Suprapubic skin (tissue), 4 donors: ENCODE results near the gene C15orf39.
"Not testable (repeated sequence)": the region's sequence is repeated elsewhere in the genome, so short reads cannot be mapped to it uniquely, and the experiment has no call there.

ENCODE experiments used
- CTCF ChIP-seq, 2 donors: fragments of 200-600 bp in 1 of 2; fragments of 450-650 bp in 1 of 2; sonication (generic) in 1 of 2; IDR thresholded peaks; one replicate each; pipeline ENCODE4 v1.5.1; 2016 to 2019; ENCODE audit warnings: antibody characterized with exemption in 2 of 2, mild to moderate bottlenecking in 1 of 2, moderate library complexity in 1 of 2
- EP300 ChIP-seq: sonication (generic); formaldehyde crosslinking; IDR thresholded peaks from one replicate; pipeline ENCODE4 v1.6.1; 2017; ENCODE audit warnings: antibody characterized with exemption
- POLR2A ChIP-seq, 2 donors: fragments of 450-650 bp; IDR thresholded peaks; one replicate each; pipeline ENCODE4 v1.6.1; 2017; ENCODE audit warnings: antibody characterized with exemption in 2 of 2, mild to moderate bottlenecking in 2 of 2, moderate library complexity in 2 of 2
- POLR2AphosphoS5 ChIP-seq, 3 donors: sonication (generic); formaldehyde crosslinking; IDR thresholded peaks; one replicate each; pipeline ENCODE4 v1.6.1; 2017; ENCODE audit warnings: antibody characterized with exemption in 3 of 3

GRCh38 chr15:75252285-75252684, 50.6 kb downstream of the C15orf39 start:
- TF ChIP-seq CTCF (IDR thresholded peaks at IDR 0.05); POLR2A (IDR thresholded peaks at IDR 0.05); POLR2AphosphoS5 (IDR thresholded peaks at IDR 0.05); EP300: not testable (repeated sequence)
